SK-N-SH (cell line): ENCODE data around the gene SLC6A8. TPM values are rescaled to one million over a fixed set of nuclear protein-coding genes. Genes with fewer than 3 reads are reported as not detected.

Experiments used
- CTCF ChIA-PET: fragments of 300-600, 350-600 bp; formaldehyde crosslinking; extraction: SDS; loops from one replicate; lab custom pipeline; 2021; lab: Yijun Ruan, JAX
- POLR2A ChIA-PET: fragments of 350-600 bp; sonication (Branson Sonifier 250); formaldehyde crosslinking; extraction: SDS; loops from one replicate; lab custom pipeline; 2020; ENCODE audit warnings: antibody characterized with exemption, inconsistent platforms; lab: Yijun Ruan, JAX
- DNase-seq: peaks from one replicate; pipeline ENCODE4 v3.0.0; 2012
- H2AFZ ChIP-seq: fragments of 200-600 bp; sonication (generic); 2 replicates; pipeline ENCODE4 v1.8.1; 2016; ENCODE audit warnings: antibody characterized with exemption, mild to moderate bottlenecking, low read depth
- H3F3A ChIP-seq: fragments of 200-600 bp; sonication (generic); replicated peaks from 2 replicates; pipeline ENCODE3; 2016; ENCODE audit warnings: antibody characterized with exemption, mild to moderate bottlenecking; ENCODE audit not compliant: insufficient read depth
- H3K27ac ChIP-seq, 2 experiments: fragments of 200-500 bp in 1 of 2; fragments of 200-600 bp in 1 of 2; sonication (Bioruptor generic) in 1 of 2; sonication (generic), shearing (Covaris generic) in 1 of 2; 2 replicates each; pipeline versions ENCODE4 v1.5.1 to v1.6.1; 2014 to 2016; ENCODE audit warnings: low read depth in 2 of 2, inconsistent platforms in 1 of 2, low read length in 1 of 2, mild to moderate bottlenecking in 1 of 2, mixed read lengths in 1 of 2
- H3K27me3 ChIP-seq: fragments of 200-600 bp; sonication (generic), shearing (Covaris generic); 2 replicates; pipeline ENCODE4 v1.6.1; 2016; ENCODE audit warnings: mixed run types; ENCODE audit not compliant: insufficient read depth
- H3K36me3 ChIP-seq, 2 experiments: fragments of 200-500 bp in 1 of 2; fragments of 200-600 bp in 1 of 2; sonication (Bioruptor generic) in 1 of 2; sonication (generic) in 1 of 2; replicated peaks in 1 of 2; 2 replicates each; pipeline versions ENCODE3 to v1.5.1; 2014 to 2016; ENCODE audit warnings: low read length in 1 of 2, mild to moderate bottlenecking in 1 of 2; ENCODE audit not compliant: insufficient read depth in 2 of 2, control insufficient read depth in 1 of 2
- H3K4me1 ChIP-seq, 2 experiments: fragments of 200-500 bp in 1 of 2; fragments of 200-600 bp in 1 of 2; sonication (Bioruptor generic) in 1 of 2; sonication (generic), shearing (Covaris generic) in 1 of 2; 2 replicates each; pipeline versions ENCODE4 v1.5.1 to v1.6.1; 2014 to 2016; ENCODE audit warnings: low read depth in 1 of 2, low read length in 1 of 2, mixed run types in 1 of 2; ENCODE audit not compliant: insufficient read depth in 2 of 2, control insufficient read depth in 1 of 2
- H3K4me2 ChIP-seq: fragments of 200-600 bp; sonication (generic), shearing (Covaris generic); 2 replicates; pipeline ENCODE4 v1.6.1; 2017; ENCODE audit warnings: mixed run types
- H3K4me3 ChIP-seq, 2 experiments: fragments of 200-500 bp in 1 of 2; fragments of 200-600 bp in 1 of 2; sonication (Bioruptor generic) in 1 of 2; sonication (generic), shearing (Covaris generic) in 1 of 2; 2 replicates each; pipeline versions ENCODE4 v1.5.1 to v1.8.1; 2014 to 2016; ENCODE audit warnings: low read depth in 2 of 2, inconsistent platforms in 1 of 2, low read length in 1 of 2, mild to moderate bottlenecking in 1 of 2, mixed read lengths in 1 of 2, moderate library complexity in 1 of 2
- H3K79me2 ChIP-seq: fragments of 200-600 bp; sonication (generic); 2 replicates; pipeline ENCODE4 v1.8.1; 2017; ENCODE audit warnings: mild to moderate bottlenecking; ENCODE audit not compliant: insufficient read depth
- H3K9ac ChIP-seq: fragments of 200-600 bp; sonication (generic); 2 replicates; pipeline ENCODE4 v1.6.1; 2017; ENCODE audit warnings: mixed run types
- H3K9me2 ChIP-seq: fragments of 200-600 bp; sonication (generic); 2 replicates; pipeline ENCODE4 v1.6.1; 2017; ENCODE audit warnings: mixed run types
- H3K9me3 ChIP-seq: fragments of 200-600 bp; sonication (generic); 2 replicates; pipeline ENCODE4 v1.6.1; 2017; ENCODE audit warnings: mixed run types, mild to moderate bottlenecking, moderate library complexity
- H4K20me1 ChIP-seq: fragments of 200-600 bp; sonication (generic); 2 replicates; pipeline ENCODE4 v1.6.1; 2017; ENCODE audit warnings: mild to moderate bottlenecking, mixed run types; ENCODE audit not compliant: insufficient read depth
- ELF1 ChIP-seq: IDR thresholded peaks from 2 replicates; pipeline ENCODE4 v1.4.0; 2012
- EP300 ChIP-seq, 2 experiments: IDR thresholded peaks; 2 replicates each; pipeline versions ENCODE4 v1.4.0 to v1.6.1; 2012; ENCODE audit warnings: borderline replicate concordance in 1 of 2, low read depth in 1 of 2, low read length in 1 of 2
- FOXJ3 ChIP-seq: sonication (generic); formaldehyde crosslinking; IDR thresholded peaks from 2 replicates; pipeline ENCODE4 v1.5.1; 2020; ENCODE audit warnings: mild to moderate bottlenecking, missing genetic modification reagents
- GABPA ChIP-seq: IDR thresholded peaks from 2 replicates; pipeline ENCODE4 v1.4.0; 2012; ENCODE audit warnings: low read depth, mild to moderate bottlenecking
- MEF2A ChIP-seq: IDR thresholded peaks from 2 replicates; pipeline ENCODE4 v1.4.0; 2012; ENCODE audit warnings: low read depth, borderline replicate concordance
- MXI1 ChIP-seq: IDR thresholded peaks from 2 replicates; pipeline ENCODE4 v1.6.1; 2012; ENCODE audit warnings: mild to moderate bottlenecking, low read depth, low read length, improper control_type of control experiment
- RAD21 ChIP-seq: IDR thresholded peaks from 2 replicates; pipeline ENCODE4 v1.6.1; 2012; ENCODE audit warnings: mild to moderate bottlenecking, low read length
- RCOR1 ChIP-seq: fragments of 150-350 bp; IDR thresholded peaks from 2 replicates; pipeline ENCODE4 v1.6.1; 2017; ENCODE audit warnings: antibody characterized with exemption, low read length
- RXRA ChIP-seq: IDR thresholded peaks from 2 replicates; pipeline ENCODE4 v1.4.0; 2012; ENCODE audit warnings: low read depth, mild to moderate bottlenecking, borderline replicate concordance
- SIN3A ChIP-seq: IDR thresholded peaks from 2 replicates; pipeline ENCODE4 v1.6.1; 2012; ENCODE audit warnings: low read depth, mild to moderate bottlenecking, low read length, moderate library complexity, borderline replicate concordance
- SMC3 ChIP-seq: IDR thresholded peaks from 2 replicates; pipeline ENCODE4 v1.6.1; 2012; ENCODE audit warnings: low read depth, low read length, improper control_type of control experiment
- TAF1 ChIP-seq: IDR thresholded peaks from 2 replicates; pipeline ENCODE4 v1.6.1; 2012; ENCODE audit warnings: low read depth, mild to moderate bottlenecking, low read length, moderate library complexity, borderline replicate concordance
- WGBS: methylation state at CpG from one replicate; pipeline ENCODE4 v1.1.6; 2017; ENCODE audit warnings: low lambda C conversion rate; 5-methylcytosine and 5-hydroxymethylcytosine counted together
- polyA plus RNA-seq, 3 experiments: library from polyadenylated mRNA; depleted of rRNA; stranded (reverse); fragments of >200 nt; gene quantifications; 2 replicates each; pipeline ENCODE4 v1.2.3, GENCODE V29; 2012
- TF ChIP-seq, protein P1 (sequence below): IDR thresholded peaks from 2 replicates; pipeline ENCODE4 v1.4.0; 2012; ENCODE audit warnings: low read depth
- TF ChIP-seq, protein P2 (sequence below): fragments of 200-600 bp; sonication (generic); IDR thresholded peaks from 2 replicates; pipeline ENCODE4 v1.6.1; 2017; ENCODE audit warnings: antibody characterized with exemption, mild to moderate bottlenecking, moderate library complexity
- TF ChIP-seq, protein P3 (sequence below): IDR thresholded peaks from 2 replicates; pipeline ENCODE4 v1.6.1; 2012; ENCODE audit warnings: mild to moderate bottlenecking, low read depth, low read length, moderate library complexity
- TF ChIP-seq, protein P4 (sequence below): fragments of 150-350 bp; IDR thresholded peaks from 2 replicates; pipeline ENCODE4 v1.6.1; 2017; ENCODE audit warnings: antibody characterized with exemption, low read length, low read depth, borderline replicate concordance
- TF ChIP-seq, protein P5 (sequence below): IDR thresholded peaks from 2 replicates; pipeline ENCODE4 v1.4.0; 2012; ENCODE audit warnings: low read depth, borderline replicate concordance
- TF ChIP-seq, protein P6 (sequence below): fragments of 150-350 bp; IDR thresholded peaks from 2 replicates; pipeline ENCODE4 v1.6.1; 2016; ENCODE audit warnings: mild to moderate bottlenecking, low read depth, low read length
- TF ChIP-seq, protein P7 (sequence below): IDR thresholded peaks from 2 replicates; pipeline ENCODE4; 2012

Gene SLC6A8
- polyA plus RNA-seq, 1 of the 3 experiments (the other 2 are of a cell fraction) = 30.8 TPM

DNA sequence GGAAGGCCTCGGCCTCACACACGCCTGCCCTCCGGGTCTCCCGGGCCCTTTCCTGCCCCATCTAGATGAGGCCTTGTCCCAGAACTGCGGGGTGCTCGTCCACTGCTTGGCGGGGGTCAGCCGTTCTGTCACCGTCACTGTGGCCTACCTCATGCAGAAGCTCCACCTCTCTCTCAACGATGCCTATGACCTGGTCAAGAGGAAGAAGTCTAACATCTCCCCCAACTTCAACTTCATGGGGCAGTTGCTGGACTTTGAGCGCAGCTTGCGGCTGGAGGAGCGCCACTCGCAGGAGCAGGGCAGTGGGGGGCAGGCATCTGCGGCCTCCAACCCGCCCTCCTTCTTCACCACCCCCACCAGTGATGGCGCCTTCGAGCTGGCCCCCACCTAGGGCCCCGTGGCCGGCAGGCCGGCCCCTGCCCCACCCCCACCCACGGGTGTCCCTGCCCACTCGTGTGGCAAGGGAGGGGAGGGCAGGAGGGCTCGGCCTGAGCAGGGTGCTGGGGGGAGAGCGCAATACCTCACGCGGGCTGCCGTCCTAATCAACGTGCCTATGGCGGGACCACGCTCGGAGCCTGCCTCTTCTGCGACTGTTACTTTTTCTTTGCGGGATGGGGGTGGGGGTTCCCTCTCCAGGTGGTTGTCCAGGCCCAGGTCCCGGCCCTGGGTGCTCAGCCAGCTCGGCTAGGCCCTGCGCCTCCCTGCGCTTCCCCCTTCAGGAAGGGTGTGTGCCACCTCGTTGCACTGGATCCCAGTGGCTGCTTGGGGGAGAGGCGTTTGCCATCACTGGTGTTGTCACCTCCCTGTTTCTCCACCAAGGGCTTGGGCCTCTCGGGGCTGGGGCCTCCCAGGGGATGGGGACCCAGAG is 37.6 kb upstream of the SLC6A8 start:
- H3K27me3 ChIP-seq = peaks cover 29% of the 10 kb centered on the region
- WGBS = 49% methylated on average over 31 of the region's 41 CpGs

More for the DNA sequence above, 37.6 kb upstream of the SLC6A8 start:
- H3K9ac ChIP-seq = no peak overlapping the region
- H3K79me2 ChIP-seq = no peaks in the 10 kb centered on the region
- ChIA-PET CTCF (interaction anchor here (0.7 to 11.0 kb wide), 13 partner anchors 12 to 250 kb away, joined by 3 to 106 read pairs (median 4); no protein-coding TSS in a partner anchor), POLR2A (no interaction called here)
- no peaks in the 10 kb centered on the region for H3K9me2 ChIP-seq
- H3K27ac ChIP-seq = no peak overlapping the region
- H3K4me3 ChIP-seq = no peak overlapping the region
- no peak overlapping the region for H3K4me2 ChIP-seq
- no peaks in the 10 kb centered on the region for H3K36me3 ChIP-seq
- H3K9me3 ChIP-seq = no peaks in the 10 kb centered on the region
- TF ChIP-seq RXRA = no peak
- TF ChIP-seq EP300 (IDR thresholded peaks at IDR 0.05; ENCODE audit: borderline replicate concordance in 1 of 2, low read depth in 1 of 2, low read length in 1 of 2) = no peak
- TF ChIP-seq SMC3 = no peak
- TF ChIP-seq, protein P1, sequence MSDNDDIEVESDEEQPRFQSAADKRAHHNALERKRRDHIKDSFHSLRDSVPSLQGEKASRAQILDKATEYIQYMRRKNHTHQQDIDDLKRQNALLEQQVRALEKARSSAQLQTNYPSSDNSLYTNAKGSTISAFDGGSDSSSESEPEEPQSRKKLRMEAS = no peak
- TF ChIP-seq, protein P2, sequence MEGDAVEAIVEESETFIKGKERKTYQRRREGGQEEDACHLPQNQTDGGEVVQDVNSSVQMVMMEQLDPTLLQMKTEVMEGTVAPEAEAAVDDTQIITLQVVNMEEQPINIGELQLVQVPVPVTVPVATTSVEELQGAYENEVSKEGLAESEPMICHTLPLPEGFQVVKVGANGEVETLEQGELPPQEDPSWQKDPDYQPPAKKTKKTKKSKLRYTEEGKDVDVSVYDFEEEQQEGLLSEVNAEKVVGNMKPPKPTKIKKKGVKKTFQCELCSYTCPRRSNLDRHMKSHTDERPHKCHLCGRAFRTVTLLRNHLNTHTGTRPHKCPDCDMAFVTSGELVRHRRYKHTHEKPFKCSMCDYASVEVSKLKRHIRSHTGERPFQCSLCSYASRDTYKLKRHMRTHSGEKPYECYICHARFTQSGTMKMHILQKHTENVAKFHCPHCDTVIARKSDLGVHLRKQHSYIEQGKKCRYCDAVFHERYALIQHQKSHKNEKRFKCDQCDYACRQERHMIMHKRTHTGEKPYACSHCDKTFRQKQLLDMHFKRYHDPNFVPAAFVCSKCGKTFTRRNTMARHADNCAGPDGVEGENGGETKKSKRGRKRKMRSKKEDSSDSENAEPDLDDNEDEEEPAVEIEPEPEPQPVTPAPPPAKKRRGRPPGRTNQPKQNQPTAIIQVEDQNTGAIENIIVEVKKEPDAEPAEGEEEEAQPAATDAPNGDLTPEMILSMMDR = no peak; the same call in 1 of the 2 replicates
- TF ChIP-seq, protein P3, sequence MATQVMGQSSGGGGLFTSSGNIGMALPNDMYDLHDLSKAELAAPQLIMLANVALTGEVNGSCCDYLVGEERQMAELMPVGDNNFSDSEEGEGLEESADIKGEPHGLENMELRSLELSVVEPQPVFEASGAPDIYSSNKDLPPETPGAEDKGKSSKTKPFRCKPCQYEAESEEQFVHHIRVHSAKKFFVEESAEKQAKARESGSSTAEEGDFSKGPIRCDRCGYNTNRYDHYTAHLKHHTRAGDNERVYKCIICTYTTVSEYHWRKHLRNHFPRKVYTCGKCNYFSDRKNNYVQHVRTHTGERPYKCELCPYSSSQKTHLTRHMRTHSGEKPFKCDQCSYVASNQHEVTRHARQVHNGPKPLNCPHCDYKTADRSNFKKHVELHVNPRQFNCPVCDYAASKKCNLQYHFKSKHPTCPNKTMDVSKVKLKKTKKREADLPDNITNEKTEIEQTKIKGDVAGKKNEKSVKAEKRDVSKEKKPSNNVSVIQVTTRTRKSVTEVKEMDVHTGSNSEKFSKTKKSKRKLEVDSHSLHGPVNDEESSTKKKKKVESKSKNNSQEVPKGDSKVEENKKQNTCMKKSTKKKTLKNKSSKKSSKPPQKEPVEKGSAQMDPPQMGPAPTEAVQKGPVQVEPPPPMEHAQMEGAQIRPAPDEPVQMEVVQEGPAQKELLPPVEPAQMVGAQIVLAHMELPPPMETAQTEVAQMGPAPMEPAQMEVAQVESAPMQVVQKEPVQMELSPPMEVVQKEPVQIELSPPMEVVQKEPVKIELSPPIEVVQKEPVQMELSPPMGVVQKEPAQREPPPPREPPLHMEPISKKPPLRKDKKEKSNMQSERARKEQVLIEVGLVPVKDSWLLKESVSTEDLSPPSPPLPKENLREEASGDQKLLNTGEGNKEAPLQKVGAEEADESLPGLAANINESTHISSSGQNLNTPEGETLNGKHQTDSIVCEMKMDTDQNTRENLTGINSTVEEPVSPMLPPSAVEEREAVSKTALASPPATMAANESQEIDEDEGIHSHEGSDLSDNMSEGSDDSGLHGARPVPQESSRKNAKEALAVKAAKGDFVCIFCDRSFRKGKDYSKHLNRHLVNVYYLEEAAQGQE = no peak
- TF ChIP-seq, protein P4, sequence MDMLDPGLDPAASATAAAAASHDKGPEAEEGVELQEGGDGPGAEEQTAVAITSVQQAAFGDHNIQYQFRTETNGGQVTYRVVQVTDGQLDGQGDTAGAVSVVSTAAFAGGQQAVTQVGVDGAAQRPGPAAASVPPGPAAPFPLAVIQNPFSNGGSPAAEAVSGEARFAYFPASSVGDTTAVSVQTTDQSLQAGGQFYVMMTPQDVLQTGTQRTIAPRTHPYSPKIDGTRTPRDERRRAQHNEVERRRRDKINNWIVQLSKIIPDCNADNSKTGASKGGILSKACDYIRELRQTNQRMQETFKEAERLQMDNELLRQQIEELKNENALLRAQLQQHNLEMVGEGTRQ = no peak
- TF ChIP-seq MXI1 = no peak
- TF ChIP-seq FOXJ3 (CRISPR knock-in tag) = no peak
- TF ChIP-seq TAF1 = no peak
- TF ChIP-seq SIN3A = no peak
- TF ChIP-seq MEF2A = no peak
- TF ChIP-seq GABPA = no peak
- TF ChIP-seq ELF1 = no peak
- TF ChIP-seq, protein P5, sequence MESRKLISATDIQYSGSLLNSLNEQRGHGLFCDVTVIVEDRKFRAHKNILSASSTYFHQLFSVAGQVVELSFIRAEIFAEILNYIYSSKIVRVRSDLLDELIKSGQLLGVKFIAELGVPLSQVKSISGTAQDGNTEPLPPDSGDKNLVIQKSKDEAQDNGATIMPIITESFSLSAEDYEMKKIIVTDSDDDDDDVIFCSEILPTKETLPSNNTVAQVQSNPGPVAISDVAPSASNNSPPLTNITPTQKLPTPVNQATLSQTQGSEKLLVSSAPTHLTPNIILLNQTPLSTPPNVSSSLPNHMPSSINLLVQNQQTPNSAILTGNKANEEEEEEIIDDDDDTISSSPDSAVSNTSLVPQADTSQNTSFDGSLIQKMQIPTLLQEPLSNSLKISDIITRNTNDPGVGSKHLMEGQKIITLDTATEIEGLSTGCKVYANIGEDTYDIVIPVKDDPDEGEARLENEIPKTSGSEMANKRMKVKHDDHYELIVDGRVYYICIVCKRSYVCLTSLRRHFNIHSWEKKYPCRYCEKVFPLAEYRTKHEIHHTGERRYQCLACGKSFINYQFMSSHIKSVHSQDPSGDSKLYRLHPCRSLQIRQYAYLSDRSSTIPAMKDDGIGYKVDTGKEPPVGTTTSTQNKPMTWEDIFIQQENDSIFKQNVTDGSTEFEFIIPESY = no peak
- TF ChIP-seq RCOR1 = no peak
- TF ChIP-seq, protein P6, sequence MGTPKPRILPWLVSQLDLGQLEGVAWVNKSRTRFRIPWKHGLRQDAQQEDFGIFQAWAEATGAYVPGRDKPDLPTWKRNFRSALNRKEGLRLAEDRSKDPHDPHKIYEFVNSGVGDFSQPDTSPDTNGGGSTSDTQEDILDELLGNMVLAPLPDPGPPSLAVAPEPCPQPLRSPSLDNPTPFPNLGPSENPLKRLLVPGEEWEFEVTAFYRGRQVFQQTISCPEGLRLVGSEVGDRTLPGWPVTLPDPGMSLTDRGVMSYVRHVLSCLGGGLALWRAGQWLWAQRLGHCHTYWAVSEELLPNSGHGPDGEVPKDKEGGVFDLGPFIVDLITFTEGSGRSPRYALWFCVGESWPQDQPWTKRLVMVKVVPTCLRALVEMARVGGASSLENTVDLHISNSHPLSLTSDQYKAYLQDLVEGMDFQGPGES = no peak
- no peak for TF ChIP-seq RAD21
- TF ChIP-seq, protein P7, sequence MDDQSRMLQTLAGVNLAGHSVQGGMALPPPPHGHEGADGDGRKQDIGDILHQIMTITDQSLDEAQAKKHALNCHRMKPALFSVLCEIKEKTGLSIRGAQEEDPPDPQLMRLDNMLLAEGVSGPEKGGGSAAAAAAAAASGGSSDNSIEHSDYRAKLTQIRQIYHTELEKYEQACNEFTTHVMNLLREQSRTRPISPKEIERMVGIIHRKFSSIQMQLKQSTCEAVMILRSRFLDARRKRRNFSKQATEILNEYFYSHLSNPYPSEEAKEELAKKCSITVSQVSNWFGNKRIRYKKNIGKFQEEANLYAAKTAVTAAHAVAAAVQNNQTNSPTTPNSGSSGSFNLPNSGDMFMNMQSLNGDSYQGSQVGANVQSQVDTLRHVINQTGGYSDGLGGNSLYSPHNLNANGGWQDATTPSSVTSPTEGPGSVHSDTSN = no peak
- H2AFZ ChIP-seq = no peak overlapping the region
- H4K20me1 ChIP-seq = no peaks in the 10 kb centered on the region
- H3K4me1 ChIP-seq = peaks cover 0 to 3% of the 10 kb centered on the region in 2 experiments; a peak in 1 of 4 replicates
- DNase-seq = no peak
- H3F3A ChIP-seq = no peaks in the 10 kb centered on the region
